Memory B cell (primary cell): ENCODE results near the gene JUNB.
"Not testable (repeated sequence)": the region's sequence is repeated elsewhere in the genome, so short reads cannot be mapped to it uniquely, and the experiment has no call there.

Experiments used
- ATAC-seq: fragments of 150-1000 bp; cut with Tn5 transposase; 2 replicates; pipeline ENCODE4 v1.10.0; 2021; ENCODE audit warnings: low read depth, mild to moderate bottlenecking, moderate library complexity
- DNase-seq, 2 donors: peaks; one replicate each; pipeline ENCODE4 v3.0.0; 2022; ENCODE audit warnings: low spot score in 2 of 2
- H3K27ac Mint-ChIP-seq: one replicate; pipeline ENCODE4 v1.8.0; 2022; ENCODE audit warnings: mild to moderate bottlenecking, moderate library complexity, mixed read lengths
- H3K27me3 Mint-ChIP-seq: one replicate; pipeline ENCODE4 v1.8.0; 2022; ENCODE audit warnings: mixed read lengths
- H3K36me3 Mint-ChIP-seq: one replicate; pipeline ENCODE4 v1.8.0; 2022; ENCODE audit warnings: mild to moderate bottlenecking, mixed read lengths
- H3K4me1 Mint-ChIP-seq: one replicate; pipeline ENCODE4 v1.8.0; 2022; ENCODE audit warnings: mixed read lengths
- H3K4me3 Mint-ChIP-seq: one replicate; pipeline ENCODE4 v1.8.0; 2022; ENCODE audit warnings: mild to moderate bottlenecking, moderate library complexity, mixed read lengths
- H3K9me3 Mint-ChIP-seq: one replicate; pipeline ENCODE4 v1.8.0; 2022; ENCODE audit warnings: mixed read lengths

JUNB gene

DNA sequence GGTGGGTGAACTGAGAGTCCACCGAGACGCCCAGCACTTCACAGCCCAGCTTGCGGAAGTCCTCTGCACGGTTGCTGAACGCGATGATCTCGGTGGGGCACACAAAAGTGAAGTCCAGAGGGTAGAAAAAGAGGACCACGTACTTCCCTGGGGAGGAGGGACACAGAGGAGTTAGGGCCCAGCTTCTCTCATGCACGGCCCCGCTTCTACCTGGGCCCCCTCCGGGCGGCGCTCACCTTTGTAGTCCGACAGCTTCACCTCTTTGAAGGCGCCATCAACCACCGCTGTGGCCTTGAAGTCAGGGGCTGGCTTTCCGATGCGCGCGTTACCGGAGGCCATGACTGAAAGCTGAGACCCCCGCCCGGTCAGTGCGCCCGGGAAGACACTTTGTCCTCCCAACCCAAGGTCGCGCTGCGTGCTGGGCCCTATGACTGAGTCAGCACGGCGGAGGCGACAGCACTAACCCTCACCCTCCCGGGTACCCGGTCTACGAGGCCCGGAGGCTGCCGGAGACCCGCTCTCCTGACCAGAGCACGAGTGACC lies 9.7 kb downstream of the JUNB start:
- H3K36me3 Mint-ChIP-seq = no peaks in the 10 kb centered on the region
- DNase-seq = no peak
- H3K27ac Mint-ChIP-seq = no peak overlapping the region
- H3K4me1 Mint-ChIP-seq = peaks cover 19% of the 10 kb centered on the region
- peaks cover 2% of the 10 kb centered on the region for H3K27me3 Mint-ChIP-seq
- H3K9me3 Mint-ChIP-seq = no peaks in the 10 kb centered on the region
- peak overlapping the region; percentile 84 for H3K4me3 Mint-ChIP-seq
- ATAC-seq = no peak

DNA sequence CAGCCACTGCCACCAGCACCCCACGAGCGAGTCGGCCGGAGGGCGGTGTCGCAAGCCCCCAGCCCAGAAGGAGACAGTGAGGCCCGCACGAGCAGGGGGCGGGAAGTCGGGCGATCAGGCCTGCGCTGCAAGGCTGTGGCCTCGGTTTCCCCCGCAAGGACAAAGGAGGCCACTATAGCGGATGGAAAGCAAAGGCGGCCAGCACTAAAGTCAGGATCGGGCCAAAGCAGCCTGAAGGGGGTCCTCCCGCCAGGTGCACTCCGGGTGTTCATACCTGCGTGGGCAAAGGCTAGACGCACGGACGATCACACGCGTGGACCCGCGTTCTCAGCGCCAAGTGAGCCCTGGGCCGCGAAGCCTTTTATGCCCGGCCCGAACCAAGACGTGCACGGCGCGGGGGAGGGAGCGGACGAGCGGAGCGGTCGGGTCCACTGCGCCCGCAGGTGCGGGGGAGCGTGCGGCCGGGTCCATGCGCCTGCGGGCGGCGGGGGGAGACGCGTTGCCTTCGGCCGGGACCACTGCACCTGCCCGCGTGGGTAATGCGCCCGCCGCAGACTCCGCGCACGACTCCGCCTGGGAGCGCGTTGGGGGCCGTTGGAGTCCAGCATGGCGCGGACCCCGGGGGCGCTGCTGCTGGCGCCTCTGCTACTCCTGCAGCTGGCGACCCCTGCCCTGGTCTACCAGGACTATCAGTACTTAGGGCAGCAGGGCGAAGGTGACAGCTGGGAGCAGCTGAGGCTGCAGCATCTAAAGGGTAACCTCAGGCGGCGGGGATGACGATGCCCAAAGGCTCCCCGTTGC lies 10.4 kb downstream of the JUNB start, which contains the start of the genes PRDX2 and THSD8:
PRDX2 (minus strand) TSS at position 335 of the 801 bp plus-strand sequence. CDS start 539 bp downstream, outside the sequence.
THSD8 (plus strand) TSS at position 604 of the 801 bp plus-strand sequence; CDS start at position 607, 3 bp downstream.
- peaks cover 2% of the 10 kb centered on the region for H3K27me3 Mint-ChIP-seq
- H3K36me3 Mint-ChIP-seq = no peaks in the 10 kb centered on the region
- H3K4me1 Mint-ChIP-seq = peaks cover 18% of the 10 kb centered on the region
- peak; percentile 65 to 67 for DNase-seq
- peak; percentile 65 for ATAC-seq
- peak within 1 kb of the TSS; percentile 84 for H3K4me3 Mint-ChIP-seq
- H3K9me3 Mint-ChIP-seq = no peaks in the 10 kb centered on the region
- H3K27ac Mint-ChIP-seq = no peak within 1 kb of the TSS

DNA sequence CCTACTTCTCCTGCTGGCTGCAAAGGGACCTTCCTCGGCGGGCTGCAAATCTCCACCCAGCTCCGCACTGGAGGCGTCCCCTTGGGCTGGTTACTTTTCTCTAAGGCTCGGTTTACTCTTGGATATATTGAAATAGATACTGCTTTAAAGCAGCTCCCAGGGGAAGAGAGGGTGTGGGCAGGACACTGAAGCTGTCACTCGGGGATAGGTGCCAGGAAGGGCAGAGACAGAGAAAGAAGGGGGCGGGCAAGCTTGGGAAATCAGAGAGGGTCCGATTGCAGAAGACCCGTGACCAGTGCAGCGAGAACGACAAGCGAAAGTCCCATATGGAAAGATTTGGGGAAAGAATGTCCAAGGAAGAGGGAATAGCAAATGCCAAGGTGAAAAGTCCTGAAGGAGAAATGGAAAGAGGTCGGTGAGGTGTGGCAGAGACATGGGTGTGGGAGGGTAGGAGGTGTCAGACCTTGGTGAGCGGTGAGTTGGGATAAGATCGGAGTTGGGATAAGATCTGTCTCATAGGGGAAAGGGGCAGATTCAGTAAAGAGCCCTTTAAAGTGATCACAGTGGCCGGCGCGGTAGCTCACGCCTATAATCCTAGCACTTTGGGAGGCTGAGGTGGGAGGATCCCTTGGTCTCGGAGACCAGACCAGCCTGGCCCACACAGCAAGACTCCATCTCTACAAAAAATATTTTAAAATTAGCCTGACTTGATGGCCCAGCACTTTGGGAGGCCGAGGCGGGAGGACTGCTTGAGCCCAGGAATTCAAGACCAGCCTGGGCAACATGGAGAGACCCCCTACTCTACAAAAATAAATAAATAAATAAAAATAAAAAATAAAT lies 11.2 kb downstream of the JUNB start:
- Mint-ChIP-seq H3K36me3 (no peaks in the 10 kb centered on the region), H3K4me3 (peak overlapping the region; percentile 84), H3K27me3 (peaks cover 2% of the 10 kb centered on the region), H3K9me3 (no peaks in the 10 kb centered on the region), H3K4me1 (peaks cover 20% of the 10 kb centered on the region), H3K27ac (no peak overlapping the region)
- DNase-seq (no peak), ATAC-seq (no peak)

DNA sequence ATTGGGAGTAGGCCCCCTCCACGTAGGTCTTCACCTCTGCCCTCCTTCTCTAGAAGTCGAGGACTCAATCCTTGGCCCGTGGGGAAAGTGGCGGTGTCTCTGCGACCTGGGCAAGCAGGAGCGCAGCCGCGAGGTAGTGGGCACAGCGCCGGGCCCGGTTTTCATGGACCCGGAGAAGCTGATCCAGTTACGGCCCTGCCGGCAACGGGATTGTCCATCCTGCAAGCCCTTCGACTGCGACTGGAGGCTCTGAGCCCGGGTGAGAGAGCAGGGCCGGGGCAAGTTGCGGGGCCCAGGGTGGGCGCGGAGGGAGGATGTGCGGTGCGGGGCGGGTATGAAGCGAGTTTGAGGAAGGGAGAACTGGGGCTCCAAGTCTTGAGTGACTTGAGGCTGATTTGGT lies 12.8 kb downstream of the JUNB start:
- peaks cover 23% of the 10 kb centered on the region for H3K4me1 Mint-ChIP-seq
- ATAC-seq = no peak

GRCh38 chr19:12806242-12807081 lies 15.2 kb downstream of the JUNB start, which contains the start of gene RNASEH2A:
RNASEH2A (plus strand) TSS chr19:12806584; CDS start chr19:12806674, 90 bp downstream.
- ATAC-seq (peak; percentile 90), DNase-seq (peak; percentile 85)
- Mint-ChIP-seq H3K27ac (peak within 1 kb of the TSS; percentile 89), H3K4me3 (peak within 1 kb of the TSS; percentile 88), H3K27me3 (peaks cover 2% of the 10 kb centered on the region), H3K36me3 (peaks cover 3% of the 10 kb centered on the region), H3K9me3 (no peaks in the 10 kb centered on the region), H3K4me1 (peaks cover 17% of the 10 kb centered on the region)

More for the DNA sequence above, 12.8 kb downstream of the JUNB start:
- DNase-seq = no peak
- Mint-ChIP-seq H3K36me3 (no peaks in the 10 kb centered on the region), H3K4me3 (no peak overlapping the region), H3K27ac (no peak overlapping the region), H3K27me3 (peaks cover 2% of the 10 kb centered on the region), H3K9me3 (no peaks in the 10 kb centered on the region)

DNA sequence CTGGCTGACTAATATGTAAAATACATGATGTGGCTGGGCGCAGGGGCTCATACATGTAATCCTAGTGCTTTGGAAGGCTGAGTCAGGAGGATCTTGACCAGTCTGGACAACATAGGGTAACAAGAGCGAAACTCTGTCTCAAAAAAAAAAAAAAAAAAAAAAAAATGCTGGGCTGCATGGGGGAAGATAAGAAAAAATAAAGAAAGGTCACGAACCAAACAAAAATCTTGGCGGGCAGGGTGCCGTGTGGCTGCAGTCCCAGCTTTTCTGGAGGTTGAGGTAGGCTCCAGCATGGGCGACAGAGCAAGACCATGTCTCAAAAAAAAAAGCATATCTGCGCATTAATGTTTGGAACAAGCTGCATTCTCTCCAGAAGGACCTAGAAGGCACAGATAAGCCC lies 23.8 kb downstream of the JUNB start:
- no peak for ATAC-seq
- Mint-ChIP-seq H3K9me3 (no peaks in the 10 kb centered on the region), H3K4me1 (no peaks in the 10 kb centered on the region), H3K4me3 (no peak overlapping the region), H3K27ac (no peak overlapping the region), H3K27me3 (no peaks in the 10 kb centered on the region), H3K36me3 (peaks cover 16% of the 10 kb centered on the region)
- no peak for DNase-seq

GRCh38 chr19:12817188-12817587 lies 25.9 kb downstream of the JUNB start:
- not testable (repeated sequence) for DNase-seq, H3K27me3 Mint-ChIP-seq, H3K9me3 Mint-ChIP-seq, ATAC-seq, H3K4me1 Mint-ChIP-seq, H3K4me3 Mint-ChIP-seq, H3K27ac Mint-ChIP-seq
- H3K36me3 Mint-ChIP-seq = peaks cover 19% of the 10 kb centered on the region

DNA sequence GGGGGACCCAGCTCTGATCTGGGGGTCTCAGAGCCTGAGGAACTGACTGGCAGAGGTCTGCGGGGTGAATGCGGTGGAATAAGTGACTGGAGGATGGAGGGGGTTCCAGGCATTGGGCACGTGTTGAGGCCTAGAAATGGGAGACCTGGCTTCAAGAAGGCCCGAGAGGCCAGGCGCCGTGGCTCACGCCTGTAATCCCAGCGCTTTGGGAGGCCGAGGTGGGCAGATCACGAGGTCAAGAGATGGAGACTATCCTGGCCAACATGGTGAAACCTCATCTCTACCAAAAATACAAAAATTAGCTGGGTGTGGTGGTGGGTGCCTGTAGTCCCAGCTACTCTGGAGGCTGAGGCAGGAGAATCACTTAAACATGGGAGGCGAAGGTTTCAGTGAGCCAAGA lies 26.5 kb downstream of the JUNB start:
- not testable (repeated sequence) for H3K9me3 Mint-ChIP-seq, H3K27ac Mint-ChIP-seq, H3K27me3 Mint-ChIP-seq, DNase-seq, H3K4me3 Mint-ChIP-seq, ATAC-seq, H3K4me1 Mint-ChIP-seq
- peaks cover 14% of the 10 kb centered on the region for H3K36me3 Mint-ChIP-seq

GRCh38 chr19:12821761-12822160 lies 30.5 kb downstream of the JUNB start:
- H3K4me1 Mint-ChIP-seq = peaks cover 8% of the 10 kb centered on the region
- H3K9me3 Mint-ChIP-seq = peaks cover 3% of the 10 kb centered on the region
- H3K27me3 Mint-ChIP-seq = peaks cover 15% of the 10 kb centered on the region
- ATAC-seq (no peak), DNase-seq (no peak)
- peaks cover 5% of the 10 kb centered on the region for H3K36me3 Mint-ChIP-seq
- no peak overlapping the region for H3K27ac Mint-ChIP-seq
- H3K4me3 Mint-ChIP-seq = no peak overlapping the region

GRCh38 chr19:12825254-12826131 lies 34.2 kb downstream of the JUNB start:
- Mint-ChIP-seq H3K9me3 (peaks cover 3% of the 10 kb centered on the region), H3K27ac (no peak overlapping the region), H3K4me1 (peaks cover 8% of the 10 kb centered on the region), H3K4me3 (peak overlapping the region; percentile 33), H3K27me3 (peaks cover 32% of the 10 kb centered on the region), H3K36me3 (peaks cover 3% of the 10 kb centered on the region)
- DNase-seq (no peak), ATAC-seq (no peak)

- H3K27me3 Mint-ChIP-seq = peaks cover 50% of the 10 kb centered on the region
- peaks cover 3% of the 10 kb centered on the region for H3K9me3 Mint-ChIP-seq
- ATAC-seq (no peak), DNase-seq (no peak)
- H3K27ac Mint-ChIP-seq = no peak overlapping the region
- H3K4me1 Mint-ChIP-seq = peaks cover 24% of the 10 kb centered on the region
- no peak overlapping the region for H3K4me3 Mint-ChIP-seq
- no peaks in the 10 kb centered on the region for H3K36me3 Mint-ChIP-seq
These were observed 37.2 kb downstream of the JUNB start for GRCh38 chr19:12828494-12828893.

GRCh38 chr19:12833418-12833737 lies 42.1 kb downstream of the JUNB start:
- no peaks in the 10 kb centered on the region for H3K36me3 Mint-ChIP-seq
- no peak for ATAC-seq
- DNase-seq = no peak
- peaks cover 46% of the 10 kb centered on the region for H3K27me3 Mint-ChIP-seq
- no peak overlapping the region for H3K27ac Mint-ChIP-seq
- peaks cover 20% of the 10 kb centered on the region for H3K4me1 Mint-ChIP-seq
- H3K4me3 Mint-ChIP-seq = peak overlapping the region; percentile 57
- H3K9me3 Mint-ChIP-seq = peaks cover 3% of the 10 kb centered on the region
